PC-9 (cell line): ENCODE measurements around the gene SUPT3H. TPM values are rescaled to one million over a fixed set of nuclear protein-coding genes. Genes with fewer than 3 reads are reported as not detected.

ENCODE experiments used
- BruUV-seq: library from RNA; stranded (reverse); fragments of 400-500 nt; replicated peaks from 2 replicates; lab custom pipeline; 2021; lab: Mats Ljungman, UMichigan
- CTCF ChIA-PET: fragments of 300-600 bp; sonication (Branson Sonifier 250); formaldehyde crosslinking; loops from one replicate; lab custom pipeline; 2022; ENCODE audit warnings: antibody characterized with exemption; lab: Charles Lee
- POLR2A ChIA-PET: fragments of 300-600 bp; sonication (Branson Sonifier 250); formaldehyde crosslinking; loops from one replicate; lab custom pipeline; 2022; ENCODE audit warnings: antibody characterized with exemption; ENCODE audit not compliant: unreplicated experiment; lab: Charles Lee
- DNase-seq, 2 experiments: peaks; one replicate each; pipeline versions ENCODE4 v3.0.0 to v3.0.0-alpha.2; 2015 to 2022; ENCODE audit warnings: mixed read lengths in 1 of 2
- H2AFZ ChIP-seq: fragments of 200-600 bp; sonication (generic); 2 replicates; pipeline ENCODE4 v1.8.1; 2017; ENCODE audit warnings: antibody characterized with exemption
- H3F3A ChIP-seq: fragments of 200-600 bp; sonication (generic); 2 replicates; pipeline ENCODE4 v1.8.1; 2017; ENCODE audit warnings: antibody characterized with exemption, mild to moderate bottlenecking, low read depth; ENCODE audit not compliant: insufficient read depth
- H3K27ac ChIP-seq: fragments of 200-600 bp; sonication (generic); 2 replicates; pipeline ENCODE4 v1.6.1; 2016; ENCODE audit warnings: mixed run types
- H3K27me3 ChIP-seq: fragments of 200-600 bp; sonication (generic); 2 replicates; pipeline ENCODE4 v1.6.1; 2016; ENCODE audit warnings: low read depth, mixed run types; ENCODE audit not compliant: insufficient read depth
- H3K36me3 ChIP-seq: fragments of 200-600 bp; sonication (generic); 2 replicates; pipeline ENCODE4 v1.6.1; 2016; ENCODE audit warnings: low read depth, mixed run types
- H3K4me1 ChIP-seq: fragments of 200-600 bp; sonication (generic); replicated peaks from 2 replicates; pipeline ENCODE4 v1.6.1; 2016; ENCODE audit warnings: mixed run types; ENCODE audit not compliant: insufficient read depth
- H3K4me2 ChIP-seq: fragments of 200-600 bp; sonication (generic); 2 replicates; pipeline ENCODE4 v1.6.1; 2017; ENCODE audit warnings: mixed run types
- H3K4me3 ChIP-seq: fragments of 200-600 bp; sonication (generic); 2 replicates; pipeline ENCODE4 v1.6.1; 2016; ENCODE audit warnings: mixed run types
- H3K79me2 ChIP-seq: fragments of 200-600 bp; sonication (generic); 2 replicates; pipeline ENCODE4 v1.6.1; 2017; ENCODE audit warnings: low read depth, mixed run types
- H3K9me2 ChIP-seq: fragments of 200-600 bp; sonication (generic); 2 replicates; pipeline ENCODE4 v1.8.1; 2017; ENCODE audit warnings: mild to moderate bottlenecking; ENCODE audit not compliant: insufficient read depth
- H3K9me3 ChIP-seq: fragments of 200-600 bp; sonication (generic); 2 replicates; pipeline ENCODE4 v1.8.1; 2016; ENCODE audit warnings: low read depth; ENCODE audit not compliant: insufficient read depth
- H4K20me1 ChIP-seq: fragments of 200-600 bp; sonication (generic); 2 replicates; pipeline ENCODE4 v1.8.1; 2017; ENCODE audit not compliant: insufficient read depth
- EZH2 ChIP-seq: fragments of 200-600 bp; sonication (generic); IDR thresholded peaks from 2 replicates; pipeline ENCODE4 v1.8.0; 2017; ENCODE audit warnings: antibody characterized with exemption, low read depth
- intact Hi-C: fragments of 100-400 bp; cut with micrococcal nuclease; formaldehyde crosslinking; loops from one replicate; pipeline ENCODE4 v1.10.0; 2022; ENCODE audit not compliant: unreplicated experiment
- total RNA-seq: library from RNA; stranded (reverse); gene quantifications from 2 replicates; pipeline ENCODE4 v1.2.3, GENCODE V29; 2021
- TF ChIP-seq, protein P1 (sequence below): fragments of 200-600 bp; sonication (generic); conservative IDR thresholded peaks from 2 replicates; pipeline ENCODE4 v1.6.1; 2017; ENCODE audit warnings: mixed run types, antibody characterized with exemption, mild to moderate bottlenecking, moderate library complexity

SUPT3H gene
- total RNA-seq, 1 experiment from 2014 or later = 9.2 TPM

DNA sequence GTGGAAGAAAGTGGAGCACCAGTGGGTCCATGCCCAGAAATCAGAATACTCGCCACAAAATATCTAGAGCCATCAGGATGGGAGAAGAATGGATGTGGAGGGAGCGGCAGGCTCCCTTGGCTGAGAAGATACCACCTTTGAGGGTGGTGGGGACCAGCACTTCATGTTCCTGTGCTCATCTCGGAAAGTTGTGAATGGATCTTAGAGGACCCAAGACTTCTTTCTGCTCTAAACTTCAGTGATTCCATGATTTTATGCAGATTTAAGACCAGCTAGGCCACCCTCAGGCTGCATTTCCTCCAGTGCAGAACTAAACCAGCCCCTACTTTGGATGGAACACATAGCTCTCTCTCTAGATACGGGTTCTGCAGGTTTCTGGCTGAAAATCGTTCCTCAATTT, 573.7 kb downstream of the SUPT3H start:
- intact Hi-C loops = no loop called here
- H3K79me2 ChIP-seq = no peaks in the 10 kb centered on the region
- H3K9me3 ChIP-seq = no peaks in the 10 kb centered on the region
- no peak overlapping the region for H2AFZ ChIP-seq
- H3K4me1 ChIP-seq = no peaks in the 10 kb centered on the region
- H3K4me3 ChIP-seq = no peak overlapping the region
- no peak overlapping the region for H3K27ac ChIP-seq
- no peaks in the 10 kb centered on the region for H4K20me1 ChIP-seq
- H3K36me3 ChIP-seq = no peaks in the 10 kb centered on the region
- no peaks in the 10 kb centered on the region for H3K27me3 ChIP-seq
- no peak for DNase-seq
- no peaks in the 10 kb centered on the region for H3F3A ChIP-seq
- H3K4me2 ChIP-seq = no peak overlapping the region
- BruUV-seq = no TSS peak
- H3K9me2 ChIP-seq = no peaks in the 10 kb centered on the region
- CTCF ChIA-PET = no interaction called here
- POLR2A ChIA-PET = no interaction called here
- TF ChIP-seq EZH2 = no peak
- TF ChIP-seq, protein P1, sequence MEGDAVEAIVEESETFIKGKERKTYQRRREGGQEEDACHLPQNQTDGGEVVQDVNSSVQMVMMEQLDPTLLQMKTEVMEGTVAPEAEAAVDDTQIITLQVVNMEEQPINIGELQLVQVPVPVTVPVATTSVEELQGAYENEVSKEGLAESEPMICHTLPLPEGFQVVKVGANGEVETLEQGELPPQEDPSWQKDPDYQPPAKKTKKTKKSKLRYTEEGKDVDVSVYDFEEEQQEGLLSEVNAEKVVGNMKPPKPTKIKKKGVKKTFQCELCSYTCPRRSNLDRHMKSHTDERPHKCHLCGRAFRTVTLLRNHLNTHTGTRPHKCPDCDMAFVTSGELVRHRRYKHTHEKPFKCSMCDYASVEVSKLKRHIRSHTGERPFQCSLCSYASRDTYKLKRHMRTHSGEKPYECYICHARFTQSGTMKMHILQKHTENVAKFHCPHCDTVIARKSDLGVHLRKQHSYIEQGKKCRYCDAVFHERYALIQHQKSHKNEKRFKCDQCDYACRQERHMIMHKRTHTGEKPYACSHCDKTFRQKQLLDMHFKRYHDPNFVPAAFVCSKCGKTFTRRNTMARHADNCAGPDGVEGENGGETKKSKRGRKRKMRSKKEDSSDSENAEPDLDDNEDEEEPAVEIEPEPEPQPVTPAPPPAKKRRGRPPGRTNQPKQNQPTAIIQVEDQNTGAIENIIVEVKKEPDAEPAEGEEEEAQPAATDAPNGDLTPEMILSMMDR = no peak

DNA sequence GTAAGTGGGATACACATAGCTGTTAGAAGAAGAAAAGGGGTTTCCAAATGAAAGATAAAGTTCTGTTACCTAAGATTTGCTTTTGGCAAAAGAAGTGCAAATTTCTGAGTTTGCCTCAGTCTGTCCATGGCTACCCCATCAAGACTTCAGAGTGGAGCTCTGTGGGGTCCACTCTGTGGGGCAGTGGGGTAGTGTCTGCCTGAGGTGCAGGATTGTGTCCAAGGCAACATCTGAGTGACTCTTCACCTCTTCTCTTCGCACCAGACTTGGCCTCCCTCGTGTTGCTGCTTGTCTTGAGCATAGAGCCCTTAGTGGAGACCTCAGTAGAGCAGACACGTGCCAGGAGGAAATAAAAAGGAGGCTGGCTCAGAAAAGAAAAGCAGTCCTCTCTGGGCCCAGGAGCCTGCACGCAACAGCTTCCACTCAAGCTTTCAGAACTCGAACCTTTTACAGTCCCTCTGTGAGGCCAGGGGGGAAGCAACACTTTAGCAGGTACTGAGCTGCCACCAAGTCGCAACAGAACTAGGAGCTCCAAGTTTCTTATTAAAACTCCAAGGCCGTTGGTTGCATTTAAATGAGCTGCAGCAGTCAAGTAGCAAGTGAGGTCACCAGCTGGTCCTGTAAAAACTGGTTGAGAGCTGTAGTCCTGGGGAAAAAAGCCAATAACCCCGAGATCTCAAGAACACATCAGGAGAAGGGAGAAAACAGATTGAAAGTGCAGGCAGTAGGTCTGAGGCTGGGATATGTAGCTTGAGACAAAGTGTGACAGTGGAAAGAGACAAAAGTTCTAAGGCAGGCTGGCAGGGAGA, 576.7 kb downstream of the SUPT3H start:
- Histone ChIP-seq H3K4me3 (no peak overlapping the region), H3K79me2 (no peaks in the 10 kb centered on the region), H3F3A (no peaks in the 10 kb centered on the region), H3K9me2 (no peaks in the 10 kb centered on the region), H3K4me2 (no peak overlapping the region), H3K36me3 (no peaks in the 10 kb centered on the region), H2AFZ (no peak overlapping the region), H3K27ac (no peak overlapping the region), H4K20me1 (no peaks in the 10 kb centered on the region), H3K4me1 (no peaks in the 10 kb centered on the region), H3K27me3 (no peaks in the 10 kb centered on the region), H3K9me3 (no peaks in the 10 kb centered on the region)
- no peak for DNase-seq
- BruUV-seq = no TSS peak
- ChIA-PET POLR2A (no interaction called here), CTCF (interaction anchor here (0.6 kb wide), 1 partner anchor 160 kb away, joined by 3 read pairs; no protein-coding TSS in a partner anchor)
- TF ChIP-seq, protein P1 = no peak
- no peak for TF ChIP-seq EZH2
- intact Hi-C loops = no loop called here

- H3K27me3 ChIP-seq = no peaks in the 10 kb centered on the region
- no peaks in the 10 kb centered on the region for H3F3A ChIP-seq
- BruUV-seq = no TSS peak
- no peak overlapping the region for H3K4me3 ChIP-seq
- DNase-seq = peak in 1 of 2 experiments; percentile 9
- H3K36me3 ChIP-seq = no peaks in the 10 kb centered on the region
- H3K4me2 ChIP-seq = no peak overlapping the region
- no peaks in the 10 kb centered on the region for H3K4me1 ChIP-seq
- TF ChIP-seq EZH2 = no peak
- TF ChIP-seq, protein P1 = no peak
- H3K9me3 ChIP-seq = no peaks in the 10 kb centered on the region
- H4K20me1 ChIP-seq = no peaks in the 10 kb centered on the region
- no peaks in the 10 kb centered on the region for H3K9me2 ChIP-seq
- H3K79me2 ChIP-seq = no peaks in the 10 kb centered on the region
- intact Hi-C loops = no loop called here
- no peak overlapping the region for H2AFZ ChIP-seq
- ChIA-PET POLR2A (no interaction called here), CTCF (interaction anchor here (0.6 kb wide), 1 partner anchor 161 kb away, joined by 3 read pairs; no protein-coding TSS in a partner anchor)
- H3K27ac ChIP-seq = no peak overlapping the region
These were observed 577.5 kb downstream of the SUPT3H start for GRCh38 chr6:44800171-44800783.
